IMR-90 (cell line): ENCODE results near the gene PRR16. TPM values are rescaled to one million over a fixed set of nuclear protein-coding genes. Genes with fewer than 3 reads are reported as not detected.

Source experiments
- ATAC-seq: fragments of 200-7000 bp; cut with Tn5 transposase; 2 replicates; pipeline ENCODE4 v1.9.1; 2020; ENCODE audit warnings: low read depth, mild to moderate bottlenecking, moderate library complexity
- BruUV-seq: library from RNA; stranded (reverse); fragments of 400-500 nt; replicated peaks from 2 replicates; lab custom pipeline; 2021; lab: Mats Ljungman, UMichigan
- CTCF ChIA-PET: fragments of 300-600 bp; formaldehyde crosslinking; extraction: SDS; loops from one replicate; lab custom pipeline; 2021; ENCODE audit warnings: antibody characterized with exemption; lab: Yijun Ruan, JAX
- POLR2A ChIA-PET: fragments of 300-600 bp; sonication (Branson Sonifier 250); formaldehyde crosslinking; loops from one replicate; lab custom pipeline; 2022; ENCODE audit warnings: antibody characterized with exemption; ENCODE audit not compliant: unreplicated experiment; lab: Charles Lee
- DNase-seq: peaks from one replicate; pipeline ENCODE4 v3.0.0; 2013
- H2AFZ ChIP-seq: replicated peaks from 2 replicates; pipeline ENCODE3; 2013; ENCODE audit warnings: low read length, mild to moderate bottlenecking; ENCODE audit not compliant: poor library complexity
- H2AK5ac ChIP-seq: 2 replicates; pipeline ENCODE4 v1.6.1; 2013; ENCODE audit warnings: low read depth, low read length, inconsistent platforms
- H2AK9ac ChIP-seq: replicated peaks from 2 replicates; pipeline ENCODE3; 2013; ENCODE audit warnings: mild to moderate bottlenecking, low read depth, low read length, moderate library complexity; ENCODE audit not compliant: poor library complexity
- H2BK120ac ChIP-seq: 2 replicates; pipeline ENCODE4 v1.6.1; 2013; ENCODE audit warnings: low read depth, low read length, inconsistent platforms
- H2BK15ac ChIP-seq: 3 replicates; pipeline ENCODE4 v1.6.1; 2013; ENCODE audit warnings: low read depth, low read length, inconsistent platforms
- H2BK20ac ChIP-seq: 2 replicates; pipeline ENCODE4 v1.6.1; 2013; ENCODE audit warnings: low read depth, mild to moderate bottlenecking, inconsistent platforms, low read length, moderate library complexity
- H2BK5ac ChIP-seq: 2 replicates; pipeline ENCODE4 v1.6.1; 2013; ENCODE audit warnings: mild to moderate bottlenecking, low read depth, low read length, inconsistent platforms; ENCODE audit not compliant: poor library complexity, severe bottlenecking
- H3K14ac ChIP-seq: replicated peaks from 2 replicates; pipeline ENCODE4 v1.6.1; 2013; ENCODE audit warnings: low read depth, low read length, inconsistent platforms
- H3K18ac ChIP-seq: 2 replicates; pipeline ENCODE4 v1.6.1; 2013; ENCODE audit warnings: low read depth, low read length, control low read depth
- H3K23ac ChIP-seq: 2 replicates; pipeline ENCODE4 v1.6.1; 2013; ENCODE audit warnings: low read depth, low read length, inconsistent platforms
- H3K27ac ChIP-seq: 2 replicates; pipeline ENCODE4 v1.5.1; 2013; ENCODE audit warnings: mild to moderate bottlenecking, control low read depth, low read length; ENCODE audit not compliant: insufficient read depth
- H3K27me3 ChIP-seq: 2 replicates; pipeline ENCODE4 v1.6.1; 2013; ENCODE audit warnings: low read length; ENCODE audit not compliant: control insufficient read depth, insufficient read depth
- H3K36me3 ChIP-seq: 2 replicates; pipeline ENCODE4 v1.6.1; 2013; ENCODE audit warnings: low read length, mixed read lengths; ENCODE audit not compliant: control insufficient read depth, insufficient read depth
- H3K4ac ChIP-seq: 2 replicates; pipeline ENCODE4 v1.6.1; 2013; ENCODE audit warnings: low read depth, low read length, inconsistent platforms
- H3K4me1 ChIP-seq: 2 replicates; pipeline ENCODE4 v1.6.1; 2013; ENCODE audit warnings: low read length, mixed read lengths; ENCODE audit not compliant: control insufficient read depth, insufficient read depth
- H3K4me2 ChIP-seq: 2 replicates; pipeline ENCODE4 v1.6.1; 2013; ENCODE audit warnings: low read depth, mild to moderate bottlenecking, control low read depth, low read length, moderate library complexity
- H3K4me3 ChIP-seq: 2 replicates; pipeline ENCODE4 v1.5.1; 2013; ENCODE audit warnings: low read depth, mild to moderate bottlenecking, control low read depth, low read length, moderate library complexity; ENCODE audit not compliant: insufficient read depth
- H3K56ac ChIP-seq: 2 replicates; pipeline ENCODE4 v1.6.1; 2013; ENCODE audit warnings: low read length, inconsistent platforms; ENCODE audit not compliant: insufficient read depth; ENCODE audit errors: extremely low read depth
- H3K79me1 ChIP-seq, 2 experiments: 2 replicates each; pipeline ENCODE4 v1.6.1; 2013; ENCODE audit warnings: low read length in 2 of 2, inconsistent platforms in 1 of 2, low read depth in 1 of 2
- H3K9ac ChIP-seq: 2 replicates; pipeline ENCODE4 v1.6.1; 2013; ENCODE audit warnings: low read depth, low read length, control low read depth
- H3K9me1 ChIP-seq: 2 replicates; pipeline ENCODE4 v1.6.1; 2013; ENCODE audit warnings: low read length, inconsistent platforms; ENCODE audit not compliant: insufficient read depth
- H3K9me3 ChIP-seq: 2 replicates; pipeline ENCODE4 v1.6.1; 2013; ENCODE audit warnings: low read length; ENCODE audit not compliant: control insufficient read depth, insufficient read depth
- H4K20me1 ChIP-seq: 2 replicates; pipeline ENCODE4 v1.6.1; 2013; ENCODE audit warnings: low read length, inconsistent platforms; ENCODE audit not compliant: insufficient read depth
- H4K5ac ChIP-seq: 2 replicates; pipeline ENCODE4 v1.6.1; 2013; ENCODE audit warnings: mild to moderate bottlenecking, low read depth, low read length, control low read depth
- H4K8ac ChIP-seq, 2 experiments: 2 replicates each; pipeline ENCODE4 v1.6.1; 2013; ENCODE audit warnings: low read depth in 2 of 2, low read length in 2 of 2, control low read depth in 1 of 2, inconsistent platforms in 1 of 2
- H4K91ac ChIP-seq: 2 replicates; pipeline ENCODE4 v1.6.1; 2013; ENCODE audit warnings: low read depth, low read length, inconsistent platforms; ENCODE audit not compliant: insufficient read depth
- BHLHE40 ChIP-seq: fragments of 150-350 bp; IDR thresholded peaks from 2 replicates; pipeline ENCODE4 v1.6.1; 2016; ENCODE audit warnings: mild to moderate bottlenecking, low read depth, low read length
- CEBPB ChIP-seq: IDR thresholded peaks from 2 replicates; pipeline ENCODE4 v1.6.1; 2012; ENCODE audit warnings: low read depth, low read length, improper control_type of control experiment
- FOS ChIP-seq: fragments of 150-350 bp; IDR thresholded peaks from 2 replicates; pipeline ENCODE4 v1.6.1; 2016; ENCODE audit warnings: low read depth, low read length
- POLR2A ChIP-seq: IDR thresholded peaks from 2 replicates; pipeline ENCODE4 v1.6.1; 2012; ENCODE audit warnings: mild to moderate bottlenecking, low read depth, low read length
- RFX5 ChIP-seq: IDR thresholded peaks from 2 replicates; pipeline ENCODE4 v1.8.0; 2012; ENCODE audit warnings: low read depth, mild to moderate bottlenecking, low read length, moderate library complexity
- SMC3 ChIP-seq: fragments of 150-350 bp; IDR thresholded peaks from 2 replicates; pipeline ENCODE4 v1.6.1; 2016; ENCODE audit warnings: low read depth, mild to moderate bottlenecking, antibody characterized with exemption, low read length, moderate library complexity
- WGBS, 2 experiments: methylation state at CpG; one replicate each; pipeline versions ENCODE4 v1.1.5 to v1.1.7; 2013; ENCODE audit warnings: missing lambda C conversion rate in 2 of 2; ENCODE audit not compliant: insufficient read length in 1 of 2; ENCODE audit errors: extremely low coverage in 2 of 2; 5-methylcytosine and 5-hydroxymethylcytosine counted together
- dilution Hi-C: fragments of 300-500 bp; cut with HindIII; formaldehyde crosslinking; loops from one replicate; pipeline ENCODE4 v1.14.3; 2018; ENCODE audit warnings: low sequenced_read_pairs; ENCODE audit not compliant: unreplicated experiment
- in situ Hi-C: fragments of 300-500 bp; cut with MboI; formaldehyde crosslinking; loops from 3 replicates; pipeline ENCODE4 v1.14.3; 2019; ENCODE audit warnings: low sequenced_read_pairs, inconsistent platforms, mixed read lengths
- intact Hi-C: fragments of 100-400 bp; cut with micrococcal nuclease; formaldehyde crosslinking; loops from 2 replicates; pipeline ENCODE4 v1.10.0; 2022
- polyA plus RNA-seq, 3 experiments: library from polyadenylated mRNA; depleted of rRNA; stranded (reverse); fragments of >200 nt; gene quantifications; 2 replicates each; pipeline ENCODE4 v1.2.3, GENCODE V29; 2012; ENCODE audit warnings: low replicate concordance in 1 of 3
- total RNA-seq: library from RNA; depleted of rRNA; stranded (reverse); fragments of >200 nt; gene quantifications from 2 replicates; pipeline ENCODE4 v1.2.3, GENCODE V29; 2012

The PRR16 gene
- total and polyA plus RNA-seq, 2 of the 4 experiments (the other 2 are of a cell fraction): 9.9 to 45.2 TPM

GRCh38 chr5:120538149-120538548, 74.0 kb downstream of the PRR16 start:
- no peak overlapping the region for H2BK15ac ChIP-seq
- no peak overlapping the region; a peak in 1 of 4 replicates for H4K8ac ChIP-seq
- H3K27me3 ChIP-seq: no peaks in the 10 kb centered on the region
- H2BK120ac ChIP-seq: no peak overlapping the region
- DNase-seq (peak; percentile 90), ATAC-seq (peak; percentile 72)
- no peak for TF ChIP-seq BHLHE40
- TF ChIP-seq SMC3: 0 out of 2 replicates have a peak, but pooled peaks have one; percentile 8
- TF ChIP-seq FOS: peak; percentile 62; the same call in 1 of the 2 replicates
- no peak for TF ChIP-seq RFX5
- TF ChIP-seq CEBPB: peak; percentile 51; the same call in 1 of the 2 replicates
- no peak for TF ChIP-seq POLR2A
- POLR2A ChIA-PET: no interaction called here
- dilution Hi-C loops (no loop called here), in situ Hi-C loops (no loop called here), intact Hi-C loops (no loop called here)
- no peak overlapping the region for H2AK5ac ChIP-seq
- CTCF ChIA-PET: interaction anchor here (1.0 kb wide), 1 partner anchor 12 kb away, joined by 5 read pairs; no protein-coding TSS in a partner anchor
- no peak overlapping the region for H2AFZ ChIP-seq
- no CpG with 5 or more reads among the region's 2 CpGs for WGBS, 2 experiments
- H3K79me1 ChIP-seq: peaks cover 9 to 48% of the 10 kb centered on the region in 2 experiments; a peak in 3 of 4 replicates
- no peak overlapping the region for H3K56ac ChIP-seq
- no peak overlapping the region for H4K91ac ChIP-seq
- no peak overlapping the region for H3K4ac ChIP-seq
- no peak overlapping the region for H2BK20ac ChIP-seq
- H3K4me3 ChIP-seq: no peak overlapping the region
- H3K36me3 ChIP-seq: no peaks in the 10 kb centered on the region
- H3K14ac ChIP-seq: no peak overlapping the region
- no peak overlapping the region for H3K9ac ChIP-seq
- H3K9me3 ChIP-seq: no peaks in the 10 kb centered on the region
- no peaks in the 10 kb centered on the region for H4K20me1 ChIP-seq
- BruUV-seq: no TSS peak
- H3K23ac ChIP-seq: no peak overlapping the region
- H3K4me2 ChIP-seq: peak overlapping the region; percentile 76
- H3K27ac ChIP-seq: no peak overlapping the region
- no peak overlapping the region for H3K18ac ChIP-seq
- H4K5ac ChIP-seq: no peak overlapping the region
- H2BK5ac ChIP-seq: peak overlapping the region; percentile 83
- H2AK9ac ChIP-seq: no peak overlapping the region
- H3K9me1 ChIP-seq: 0 out of 2 replicates have a peak, but pooled peaks cover 4% of the 10 kb centered on the region
- peaks cover 6% of the 10 kb centered on the region for H3K4me1 ChIP-seq
